CD4-positive, alpha-beta memory T cell (primary cell): ENCODE results near the gene MYO6. TPM values are rescaled to one million over a fixed set of nuclear protein-coding genes. Genes with fewer than 3 reads are reported as not detected.
A peak's percentile ranks its signal among the peaks of the same experiment; 100 is the strongest.

ENCODE experiments used
- CTCF ChIA-PET: fragments of 350-600 bp; sonication (Branson Sonifier 250); formaldehyde crosslinking; loops from one replicate; lab custom pipeline; 2021; ENCODE audit warnings: inconsistent platforms; ENCODE audit not compliant: partially characterized antibody; lab: Charles Lee
- POLR2A ChIA-PET: fragments of 350-600 bp; sonication (Branson Sonifier 250); formaldehyde crosslinking; loops from one replicate; lab custom pipeline; 2021; ENCODE audit not compliant: partially characterized antibody; lab: Charles Lee
- DNase-seq, 5 donors: peaks; one replicate each; pipeline versions ENCODE4 v3.0.0 to v3.0.0-alpha.2; 2020 to 2022; ENCODE audit warnings: mixed read lengths in 1 of 5
- H3K27ac ChIP-seq: one replicate; pipeline ENCODE4 v1.7.0; 2013; ENCODE audit warnings: low read depth, low read length
- H3K27me3 ChIP-seq: 2 replicates; pipeline ENCODE4 v1.7.0; 2013; ENCODE audit warnings: mild to moderate bottlenecking, low read length, moderate library complexity; ENCODE audit not compliant: insufficient read depth
- H3K36me3 ChIP-seq: 2 replicates; pipeline ENCODE4 v1.7.0; 2013; ENCODE audit warnings: mild to moderate bottlenecking, low read length, moderate library complexity; ENCODE audit not compliant: insufficient read depth
- H3K4me1 ChIP-seq: 2 replicates; pipeline ENCODE4 v1.7.0; 2013; ENCODE audit warnings: mild to moderate bottlenecking, low read length, moderate library complexity; ENCODE audit not compliant: insufficient read depth
- H3K4me3 ChIP-seq, 2 donors: one replicate each; pipeline ENCODE4 v1.7.0; 2013; ENCODE audit warnings: low read length in 2 of 2, mild to moderate bottlenecking in 1 of 2
- H3K9me3 ChIP-seq, 2 donors: one replicate each; pipeline ENCODE4 v1.7.0; 2013; ENCODE audit warnings: low read length in 2 of 2, control low read depth in 1 of 2; ENCODE audit not compliant: control insufficient read depth in 1 of 2
- H3K27ac Mint-ChIP-seq, 7 donors: one replicate each; pipeline ENCODE4 v1.8.0; 2020 to 2021; ENCODE audit warnings: mixed read lengths in 7 of 7, mild to moderate bottlenecking in 6 of 7, inconsistent platforms in 3 of 7, moderate library complexity in 3 of 7
- H3K27me3 Mint-ChIP-seq, 2 donors: one replicate each; pipeline ENCODE4 v1.8.0; 2020 to 2021; ENCODE audit warnings: mixed read lengths in 2 of 2
- H3K36me3 Mint-ChIP-seq, 2 donors: one replicate each; pipeline ENCODE4 v1.8.0; 2020 to 2021; ENCODE audit warnings: mixed read lengths in 2 of 2, inconsistent platforms in 1 of 2, mild to moderate bottlenecking in 1 of 2
- H3K4me1 Mint-ChIP-seq, 4 donors: one replicate each; pipeline ENCODE4 v1.8.0; 2020 to 2021; ENCODE audit warnings: mixed read lengths in 4 of 4, mild to moderate bottlenecking in 1 of 4
- H3K4me3 Mint-ChIP-seq, 8 donors: one replicate each; pipeline ENCODE4 v1.8.0; 2020 to 2021; ENCODE audit warnings: mixed read lengths in 8 of 8, mild to moderate bottlenecking in 7 of 8, moderate library complexity in 6 of 8, inconsistent platforms in 3 of 8
- H3K9me3 Mint-ChIP-seq, 8 donors: one replicate each; pipeline ENCODE4 v1.8.0; 2020 to 2021; ENCODE audit warnings: mixed read lengths in 8 of 8, mild to moderate bottlenecking in 5 of 8, inconsistent platforms in 3 of 8, moderate library complexity in 1 of 8
- intact Hi-C: fragments of 100-400 bp; cut with micrococcal nuclease; formaldehyde crosslinking; loops from one replicate; pipeline ENCODE4 v1.15.1; 2023
- polyA plus RNA-seq, 2 donors: library from polyadenylated mRNA; unstranded; fragments of 300-500 nt; fragmentation: Illumina TruSeq; gene quantifications; one replicate each; pipeline ENCODE4 v1.2.3, GENCODE V29; 2021
- total RNA-seq, 2 experiments: library from RNA; stranded (reverse); gene quantifications; one replicate each; pipeline ENCODE4 v1.2.3, GENCODE V29; 2021

Gene MYO6
- total and polyA plus RNA-seq, 4 experiments from 2014 or later = 3.3 to 5.7 (median 4.3) TPM

- Mint-ChIP-seq H3K27me3 (peaks cover 0 to 2% of the 10 kb centered on the region in 2 donors), H3K27ac (peak overlapping the region in 1 of 7 donors; percentile 58), H3K36me3 (no peaks in the 10 kb centered on the region), H3K4me1 (no peaks in the 10 kb centered on the region), H3K9me3 (peaks cover 0 to 2% (median 0%) of the 10 kb centered on the region in 8 donors), H3K4me3 (no peak overlapping the region)
- intact Hi-C loops = no loop called here
- H3K4me1 ChIP-seq = no peaks in the 10 kb centered on the region
- no peaks in the 10 kb centered on the region for H3K36me3 ChIP-seq
- H3K27ac ChIP-seq = no peak overlapping the region
- POLR2A ChIA-PET = no interaction called here
- no peaks in the 10 kb centered on the region for H3K27me3 ChIP-seq
- no peak overlapping the region for H3K4me3 ChIP-seq
- CTCF ChIA-PET = no interaction called here
- no peaks in the 10 kb centered on the region for H3K9me3 ChIP-seq
- no peak for DNase-seq
Measured at GRCh38 chr6:75800708-75801505, 51.9 kb downstream of the MYO6 start.

GRCh38 chr6:75802366-75802765 is 53.3 kb downstream of the MYO6 start:
- Mint-ChIP-seq H3K9me3 (peaks cover 0 to 8% (median 0%) of the 10 kb centered on the region in 8 donors), H3K27ac (no peak overlapping the region), H3K4me1 (no peaks in the 10 kb centered on the region), H3K36me3 (peaks cover 0 to 7% of the 10 kb centered on the region in 2 donors), H3K27me3 (no peaks in the 10 kb centered on the region), H3K4me3 (no peak overlapping the region)
- Histone ChIP-seq H3K27me3 (no peaks in the 10 kb centered on the region), H3K4me1 (no peaks in the 10 kb centered on the region), H3K27ac (no peak overlapping the region), H3K9me3 (no peaks in the 10 kb centered on the region), H3K36me3 (no peaks in the 10 kb centered on the region), H3K4me3 (no peak overlapping the region)
- ChIA-PET CTCF (no interaction called here), POLR2A (no interaction called here)
- no peak for DNase-seq
- intact Hi-C loops = no loop called here

GRCh38 chr6:75808507-75808906 is 59.5 kb downstream of the MYO6 start:
- Histone ChIP-seq H3K27me3 (no peaks in the 10 kb centered on the region), H3K4me1 (no peaks in the 10 kb centered on the region), H3K27ac (no peak overlapping the region), H3K36me3 (no peaks in the 10 kb centered on the region), H3K4me3 (no peak overlapping the region), H3K9me3 (no peaks in the 10 kb centered on the region)
- ChIA-PET CTCF (no interaction called here), POLR2A (no interaction called here)
- H3K27ac Mint-ChIP-seq = no peak overlapping the region
- intact Hi-C loops = no loop called here
- H3K4me1 Mint-ChIP-seq = no peaks in the 10 kb centered on the region
- H3K27me3 Mint-ChIP-seq = no peaks in the 10 kb centered on the region
- DNase-seq = no peak
- no peak overlapping the region for H3K4me3 Mint-ChIP-seq
- H3K9me3 Mint-ChIP-seq = peaks cover 0 to 8% (median 3%) of the 10 kb centered on the region in 8 donors
- peaks cover 0 to 11% of the 10 kb centered on the region in 2 donors for H3K36me3 Mint-ChIP-seq

GRCh38 chr6:75812560-75812959 is 63.5 kb downstream of the MYO6 start:
- Mint-ChIP-seq H3K9me3 (peaks cover 0 to 3% (median 0%) of the 10 kb centered on the region in 8 donors), H3K4me3 (no peak overlapping the region), H3K4me1 (peaks cover 0 to 3% (median 0%) of the 10 kb centered on the region in 4 donors), H3K27ac (no peak overlapping the region), H3K36me3 (peaks cover 0 to 4% of the 10 kb centered on the region in 2 donors), H3K27me3 (no peaks in the 10 kb centered on the region)
- Histone ChIP-seq H3K27ac (no peak overlapping the region), H3K4me1 (no peaks in the 10 kb centered on the region), H3K27me3 (no peaks in the 10 kb centered on the region), H3K9me3 (no peaks in the 10 kb centered on the region), H3K4me3 (no peak overlapping the region), H3K36me3 (no peaks in the 10 kb centered on the region)
- POLR2A ChIA-PET = no interaction called here
- no peak for DNase-seq
- intact Hi-C loops = no loop called here
- CTCF ChIA-PET = no interaction called here

DNA sequence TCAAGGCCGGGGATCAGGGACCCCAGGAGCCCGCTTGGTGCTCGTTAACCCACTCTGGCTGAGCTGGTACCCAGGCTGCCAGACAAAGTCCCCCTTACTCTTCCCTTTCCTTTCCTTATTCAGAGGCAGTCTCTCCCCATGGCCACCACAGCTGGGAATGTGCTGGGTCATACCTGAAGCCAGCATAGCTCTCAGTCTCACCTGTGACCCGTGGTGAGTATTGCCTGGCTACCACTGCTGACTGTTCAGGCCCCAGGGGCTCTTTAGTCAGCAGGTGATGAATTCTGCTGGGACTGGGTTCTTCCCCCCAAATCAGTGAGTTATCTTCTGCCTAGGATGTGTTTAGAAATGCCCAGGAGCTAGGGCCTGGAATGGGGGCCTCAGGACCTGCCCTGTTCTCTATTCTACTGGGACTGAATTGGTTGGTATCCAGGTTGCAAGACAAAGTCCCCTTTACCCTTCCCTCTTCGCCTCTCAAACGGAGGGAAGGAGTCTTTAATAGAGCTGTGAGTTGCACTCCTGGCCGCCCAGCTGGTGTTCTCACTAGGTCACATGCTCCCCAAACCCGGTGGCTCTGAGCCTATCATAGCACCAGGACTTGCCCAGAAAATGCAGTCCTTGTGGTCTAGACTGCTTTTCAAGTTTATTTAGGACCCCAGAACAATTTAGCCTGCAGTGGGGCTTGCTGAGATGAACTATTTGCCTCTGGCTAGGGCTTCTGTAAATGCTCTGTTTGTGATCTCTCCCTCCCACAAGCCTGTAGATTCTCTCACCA is 64.6 kb downstream of the MYO6 start:
- intact Hi-C loops = no loop called here
- Mint-ChIP-seq H3K4me1 (peaks cover 0 to 3% (median 0%) of the 10 kb centered on the region in 4 donors), H3K9me3 (peaks cover 0 to 3% (median 0%) of the 10 kb centered on the region in 8 donors), H3K36me3 (peaks cover 0 to 4% of the 10 kb centered on the region in 2 donors), H3K4me3 (no peak overlapping the region), H3K27ac (no peak overlapping the region), H3K27me3 (no peaks in the 10 kb centered on the region)
- POLR2A ChIA-PET = no interaction called here
- CTCF ChIA-PET = no interaction called here
- DNase-seq = no peak
- Histone ChIP-seq H3K9me3 (no peaks in the 10 kb centered on the region), H3K4me3 (no peak overlapping the region), H3K36me3 (no peaks in the 10 kb centered on the region), H3K27ac (no peak overlapping the region), H3K4me1 (no peaks in the 10 kb centered on the region), H3K27me3 (no peaks in the 10 kb centered on the region)

DNA sequence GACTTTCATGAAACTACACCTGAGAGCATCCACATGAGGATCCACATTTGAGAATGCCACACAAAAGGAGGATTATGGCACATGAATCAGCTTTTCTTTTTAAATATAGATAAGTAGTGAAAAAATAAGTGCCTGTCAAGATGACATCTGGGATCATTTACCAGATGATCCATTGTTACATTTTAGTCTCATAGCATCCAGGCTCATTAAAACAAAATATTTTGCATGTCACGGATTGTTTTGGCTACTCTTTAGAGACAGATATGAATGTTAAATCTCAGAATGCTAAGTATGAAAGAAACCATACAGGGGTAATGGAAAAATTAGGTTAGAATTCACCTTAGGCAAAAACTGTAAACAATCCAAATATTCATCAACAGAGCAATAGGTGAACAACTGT is 66.7 kb downstream of the MYO6 start:
- H3K36me3 ChIP-seq = no peaks in the 10 kb centered on the region
- intact Hi-C loops = no loop called here
- no peak overlapping the region for H3K27ac Mint-ChIP-seq
- H3K27me3 ChIP-seq = no peaks in the 10 kb centered on the region
- H3K9me3 ChIP-seq = no peaks in the 10 kb centered on the region
- no peaks in the 10 kb centered on the region for H3K27me3 Mint-ChIP-seq
- CTCF ChIA-PET = no interaction called here
- no peak overlapping the region for H3K4me3 Mint-ChIP-seq
- no peak overlapping the region for H3K27ac ChIP-seq
- no peak overlapping the region for H3K4me3 ChIP-seq
- H3K4me1 Mint-ChIP-seq = peaks cover 0 to 3% (median 0%) of the 10 kb centered on the region in 4 donors
- no peaks in the 10 kb centered on the region for H3K4me1 ChIP-seq
- peaks cover 0 to 4% of the 10 kb centered on the region in 2 donors for H3K36me3 Mint-ChIP-seq
- peaks cover 0 to 3% (median 0%) of the 10 kb centered on the region in 8 donors for H3K9me3 Mint-ChIP-seq
- POLR2A ChIA-PET = no interaction called here
- no peak for DNase-seq

- Histone ChIP-seq H3K4me1 (no peaks in the 10 kb centered on the region), H3K27me3 (no peaks in the 10 kb centered on the region), H3K9me3 (no peaks in the 10 kb centered on the region), H3K4me3 (no peak overlapping the region), H3K36me3 (no peaks in the 10 kb centered on the region), H3K27ac (no peak overlapping the region)
- Mint-ChIP-seq H3K4me3 (no peak overlapping the region), H3K4me1 (peaks cover 0 to 3% (median 0%) of the 10 kb centered on the region in 4 donors), H3K9me3 (no peaks in the 10 kb centered on the region), H3K27ac (no peak overlapping the region), H3K36me3 (peaks cover 0 to under 1% of the 10 kb centered on the region in 2 donors), H3K27me3 (no peaks in the 10 kb centered on the region)
- CTCF ChIA-PET = no interaction called here
- POLR2A ChIA-PET = no interaction called here
- no peak for DNase-seq
- intact Hi-C loops = no loop called here
Measured at GRCh38 chr6:75818098-75818855, 69.2 kb downstream of the MYO6 start.
